Osteocyte (in vitro differentiated cells): ENCODE results near the gene POLA1. TPM values are rescaled to one million over a fixed set of nuclear protein-coding genes. Genes with fewer than 3 reads are reported as not detected.
A peak's percentile ranks its signal among the peaks of the same experiment; 100 is the strongest.

Experiments
- DNase-seq: peaks from one replicate; pipeline ENCODE4 v3.0.0; 2021; ENCODE audit warnings: mixed read lengths; ENCODE audit not compliant: unreplicated experiment; ENCODE audit errors: extremely low spot score
- H3K27ac Mint-ChIP-seq: one replicate; pipeline ENCODE4 v1.8.0; 2021; ENCODE audit warnings: mild to moderate bottlenecking, mixed read lengths; ENCODE audit not compliant: unreplicated experiment
- H3K27me3 Mint-ChIP-seq: one replicate; pipeline ENCODE4 v1.8.0; 2021; ENCODE audit warnings: mixed read lengths; ENCODE audit not compliant: unreplicated experiment
- H3K36me3 Mint-ChIP-seq: one replicate; pipeline ENCODE4 v1.8.0; 2021; ENCODE audit warnings: mixed read lengths; ENCODE audit not compliant: unreplicated experiment
- H3K4me1 Mint-ChIP-seq: one replicate; pipeline ENCODE4 v1.8.0; 2021; ENCODE audit warnings: mixed read lengths; ENCODE audit not compliant: unreplicated experiment
- H3K4me3 Mint-ChIP-seq: one replicate; pipeline ENCODE4 v1.8.0; 2021; ENCODE audit warnings: mild to moderate bottlenecking, moderate library complexity, mixed read lengths; ENCODE audit not compliant: unreplicated experiment
- H3K9me3 Mint-ChIP-seq: one replicate; pipeline ENCODE4 v1.8.0; 2021; ENCODE audit warnings: mixed read lengths; ENCODE audit not compliant: unreplicated experiment
- long read RNA-seq: library from polyadenylated mRNA; unstranded; transcript quantifications from one replicate; pipeline ENCODE4 v2.0.0, GENCODE V29; 2021
- total RNA-seq: library from RNA; stranded (reverse); gene quantifications from 2 replicates; pipeline ENCODE4 v1.2.1, GENCODE V29; 2021
- TF ChIP-seq, protein P1 (sequence below): fragments of 200-600 bp; sonication (generic); IDR thresholded peaks from 2 replicates; pipeline ENCODE4 v1.5.0; 2021; ENCODE audit warnings: antibody characterized with exemption, mild to moderate bottlenecking, moderate library complexity

The POLA1 gene, protein sequence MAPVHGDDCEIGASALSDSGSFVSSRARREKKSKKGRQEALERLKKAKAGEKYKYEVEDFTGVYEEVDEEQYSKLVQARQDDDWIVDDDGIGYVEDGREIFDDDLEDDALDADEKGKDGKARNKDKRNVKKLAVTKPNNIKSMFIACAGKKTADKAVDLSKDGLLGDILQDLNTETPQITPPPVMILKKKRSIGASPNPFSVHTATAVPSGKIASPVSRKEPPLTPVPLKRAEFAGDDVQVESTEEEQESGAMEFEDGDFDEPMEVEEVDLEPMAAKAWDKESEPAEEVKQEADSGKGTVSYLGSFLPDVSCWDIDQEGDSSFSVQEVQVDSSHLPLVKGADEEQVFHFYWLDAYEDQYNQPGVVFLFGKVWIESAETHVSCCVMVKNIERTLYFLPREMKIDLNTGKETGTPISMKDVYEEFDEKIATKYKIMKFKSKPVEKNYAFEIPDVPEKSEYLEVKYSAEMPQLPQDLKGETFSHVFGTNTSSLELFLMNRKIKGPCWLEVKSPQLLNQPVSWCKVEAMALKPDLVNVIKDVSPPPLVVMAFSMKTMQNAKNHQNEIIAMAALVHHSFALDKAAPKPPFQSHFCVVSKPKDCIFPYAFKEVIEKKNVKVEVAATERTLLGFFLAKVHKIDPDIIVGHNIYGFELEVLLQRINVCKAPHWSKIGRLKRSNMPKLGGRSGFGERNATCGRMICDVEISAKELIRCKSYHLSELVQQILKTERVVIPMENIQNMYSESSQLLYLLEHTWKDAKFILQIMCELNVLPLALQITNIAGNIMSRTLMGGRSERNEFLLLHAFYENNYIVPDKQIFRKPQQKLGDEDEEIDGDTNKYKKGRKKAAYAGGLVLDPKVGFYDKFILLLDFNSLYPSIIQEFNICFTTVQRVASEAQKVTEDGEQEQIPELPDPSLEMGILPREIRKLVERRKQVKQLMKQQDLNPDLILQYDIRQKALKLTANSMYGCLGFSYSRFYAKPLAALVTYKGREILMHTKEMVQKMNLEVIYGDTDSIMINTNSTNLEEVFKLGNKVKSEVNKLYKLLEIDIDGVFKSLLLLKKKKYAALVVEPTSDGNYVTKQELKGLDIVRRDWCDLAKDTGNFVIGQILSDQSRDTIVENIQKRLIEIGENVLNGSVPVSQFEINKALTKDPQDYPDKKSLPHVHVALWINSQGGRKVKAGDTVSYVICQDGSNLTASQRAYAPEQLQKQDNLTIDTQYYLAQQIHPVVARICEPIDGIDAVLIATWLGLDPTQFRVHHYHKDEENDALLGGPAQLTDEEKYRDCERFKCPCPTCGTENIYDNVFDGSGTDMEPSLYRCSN (N-terminal part only)
- 17.3 and 17.6 TPM in 2 replicates for total RNA-seq
- long read RNA-seq, full-length matches to known transcripts: 1 of 68 reads
- long read RNA-seq, partial matches to known transcripts: 53 of 68 reads
- long read RNA-seq, other reads (novel, unspliced or antisense): 14 of 68 reads

DNA sequence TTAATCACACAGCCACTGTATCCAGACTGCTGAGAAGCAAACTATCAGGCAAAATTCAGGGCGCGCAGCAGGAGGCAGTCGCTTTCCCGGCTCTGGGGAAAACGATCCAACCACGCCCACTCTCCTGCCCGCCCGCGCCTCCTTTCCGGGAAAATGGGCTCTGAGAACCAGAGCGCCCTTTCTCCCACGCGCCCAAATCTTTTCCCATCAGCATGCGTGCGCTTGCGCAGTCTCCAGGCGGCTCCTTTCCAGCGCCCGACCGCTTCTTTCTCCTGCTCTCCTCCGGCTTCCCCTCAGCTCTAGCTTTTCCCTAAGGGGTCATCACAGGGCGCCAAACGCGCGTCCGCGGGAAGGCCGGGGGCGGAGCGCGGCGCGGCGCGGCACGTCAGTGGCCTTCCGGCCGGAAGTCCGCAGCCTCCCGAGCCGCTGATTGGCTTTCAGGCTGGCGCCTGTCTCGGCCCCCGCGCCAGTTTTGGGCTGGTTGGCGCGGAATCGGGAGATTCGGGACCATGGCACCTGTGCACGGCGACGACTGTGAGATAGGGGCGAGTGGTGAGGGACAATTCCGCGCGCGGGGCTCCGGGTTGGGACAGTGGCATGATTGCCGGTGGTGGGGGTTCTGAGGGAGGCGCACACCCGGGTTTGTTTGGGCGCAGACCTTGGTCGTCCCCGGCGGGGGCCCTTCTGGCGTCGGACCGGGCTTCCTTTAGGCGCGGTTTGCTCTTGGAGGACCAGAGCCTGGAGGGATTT lies at the start of gene POLA1:
Gene POLA1, plus strand, starts transcription at position 466 of the 750 bp plus-strand sequence. Its CDS starts 44 bp downstream, at position 510.
- TF ChIP-seq, protein P1, sequence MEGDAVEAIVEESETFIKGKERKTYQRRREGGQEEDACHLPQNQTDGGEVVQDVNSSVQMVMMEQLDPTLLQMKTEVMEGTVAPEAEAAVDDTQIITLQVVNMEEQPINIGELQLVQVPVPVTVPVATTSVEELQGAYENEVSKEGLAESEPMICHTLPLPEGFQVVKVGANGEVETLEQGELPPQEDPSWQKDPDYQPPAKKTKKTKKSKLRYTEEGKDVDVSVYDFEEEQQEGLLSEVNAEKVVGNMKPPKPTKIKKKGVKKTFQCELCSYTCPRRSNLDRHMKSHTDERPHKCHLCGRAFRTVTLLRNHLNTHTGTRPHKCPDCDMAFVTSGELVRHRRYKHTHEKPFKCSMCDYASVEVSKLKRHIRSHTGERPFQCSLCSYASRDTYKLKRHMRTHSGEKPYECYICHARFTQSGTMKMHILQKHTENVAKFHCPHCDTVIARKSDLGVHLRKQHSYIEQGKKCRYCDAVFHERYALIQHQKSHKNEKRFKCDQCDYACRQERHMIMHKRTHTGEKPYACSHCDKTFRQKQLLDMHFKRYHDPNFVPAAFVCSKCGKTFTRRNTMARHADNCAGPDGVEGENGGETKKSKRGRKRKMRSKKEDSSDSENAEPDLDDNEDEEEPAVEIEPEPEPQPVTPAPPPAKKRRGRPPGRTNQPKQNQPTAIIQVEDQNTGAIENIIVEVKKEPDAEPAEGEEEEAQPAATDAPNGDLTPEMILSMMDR: no peak
- peak; percentile 100 for DNase-seq
- Mint-ChIP-seq H3K4me1 (peaks cover 20% of the 10 kb centered on the region), H3K27me3 (peaks cover 7% of the 10 kb centered on the region), H3K36me3 (no peaks in the 10 kb centered on the region), H3K27ac (peak within 1 kb of the TSS; percentile 97), H3K4me3 (peak within 1 kb of the TSS; percentile 94), H3K9me3 (no peaks in the 10 kb centered on the region)

DNA sequence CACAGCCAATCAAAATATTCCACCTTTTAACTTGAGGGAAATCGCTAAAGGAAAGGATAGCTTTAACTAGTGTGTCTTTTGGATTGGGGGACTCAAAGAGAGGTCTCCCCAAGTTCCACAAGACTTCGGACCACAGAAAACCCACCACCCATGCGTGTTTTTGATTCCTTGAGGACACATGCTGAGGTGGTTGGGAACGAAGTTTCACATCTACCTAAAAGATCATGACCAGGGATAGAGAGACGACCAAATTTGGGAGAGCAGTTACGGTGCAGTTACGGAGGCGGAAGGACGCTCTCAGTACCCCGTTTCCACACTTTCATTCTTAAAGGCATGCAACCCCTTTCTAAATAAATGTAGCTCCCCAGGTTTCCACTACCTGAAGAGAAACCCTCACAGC lies 47.7 kb upstream of the POLA1 start:
- no peak overlapping the region for H3K27ac Mint-ChIP-seq
- TF ChIP-seq, protein P1: no peak
- DNase-seq: no peak
- no peak overlapping the region for H3K4me3 Mint-ChIP-seq
- peaks cover 35% of the 10 kb centered on the region for H3K27me3 Mint-ChIP-seq
- H3K36me3 Mint-ChIP-seq: no peaks in the 10 kb centered on the region
- no peaks in the 10 kb centered on the region for H3K9me3 Mint-ChIP-seq
- peaks cover 20% of the 10 kb centered on the region for H3K4me1 Mint-ChIP-seq

DNA sequence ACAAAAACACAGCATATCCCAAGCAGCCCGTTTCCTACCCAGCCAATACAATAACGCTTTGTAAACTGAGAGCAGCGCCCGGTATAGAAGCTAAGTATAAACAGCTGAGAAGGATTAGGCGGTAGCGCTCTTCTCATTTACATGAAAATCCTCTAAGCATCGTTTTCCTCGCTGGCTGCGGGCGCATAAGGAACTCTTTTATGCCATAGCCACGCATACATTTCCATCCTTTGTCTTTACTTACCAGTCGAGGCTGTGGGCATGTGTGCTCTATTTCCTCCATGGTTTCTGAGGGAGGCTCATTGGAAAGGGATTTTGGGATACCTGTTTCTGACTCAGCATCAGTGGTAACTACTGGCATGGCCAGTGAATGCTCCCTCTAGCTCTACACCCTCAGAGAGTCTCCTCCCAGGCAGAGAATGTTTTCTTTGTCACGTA lies 47.0 kb upstream of the POLA1 start:
- Mint-ChIP-seq H3K9me3 (no peaks in the 10 kb centered on the region), H3K27ac (peak overlapping the region; percentile 76), H3K27me3 (peaks cover 32% of the 10 kb centered on the region), H3K4me1 (peaks cover 20% of the 10 kb centered on the region), H3K4me3 (peak overlapping the region; percentile 70), H3K36me3 (no peaks in the 10 kb centered on the region)
- no peak for DNase-seq
- TF ChIP-seq, protein P1: no peak

DNA sequence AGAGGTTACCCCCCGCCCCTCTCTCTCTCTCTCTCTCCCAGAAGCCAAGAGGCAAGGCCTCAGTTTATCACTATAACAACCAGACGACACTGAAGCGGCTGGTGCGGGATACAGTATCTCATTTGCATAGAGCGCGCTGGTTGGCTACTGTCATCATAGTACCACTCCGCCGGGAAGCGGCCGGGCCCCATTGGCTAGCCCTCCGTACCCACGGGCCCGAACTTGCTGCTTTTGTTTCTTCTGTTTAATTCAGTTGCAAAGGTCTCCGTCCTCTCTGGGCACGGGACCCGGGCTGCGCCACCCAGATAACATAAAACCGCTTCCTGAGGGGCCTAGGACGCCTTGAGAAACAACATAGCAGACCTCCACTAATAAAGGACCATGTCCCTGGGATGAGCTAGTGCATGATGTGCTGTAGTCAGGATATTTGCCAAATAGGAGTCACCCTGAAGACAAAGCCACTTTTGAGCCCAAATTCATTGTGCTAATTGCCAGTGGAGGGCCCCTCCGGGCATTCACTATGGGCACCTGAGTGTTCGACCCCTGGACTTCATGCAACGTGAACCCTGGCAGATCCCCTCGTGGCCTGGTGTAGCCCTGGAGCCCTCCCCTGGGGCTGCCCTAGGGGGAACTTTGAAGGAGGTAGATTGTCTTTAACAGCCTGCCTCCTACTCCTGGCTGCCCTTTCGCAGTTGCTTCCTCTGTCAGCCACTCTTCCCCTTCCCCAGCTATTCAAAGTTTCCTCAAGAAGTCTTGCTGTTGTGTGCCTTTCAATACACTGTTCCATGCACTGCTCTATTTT lies 46.3 kb upstream of the POLA1 start, which contains the start of gene PCYT1B:
Gene PCYT1B, minus strand, starts transcription at position 91 of the 802 bp plus-strand sequence. CDS start 242 bp downstream, outside the sequence.
- Mint-ChIP-seq H3K36me3 (no peaks in the 10 kb centered on the region), H3K27ac (peak within 1 kb of the TSS; percentile 76), H3K27me3 (peaks cover 32% of the 10 kb centered on the region), H3K9me3 (no peaks in the 10 kb centered on the region), H3K4me1 (peaks cover 20% of the 10 kb centered on the region), H3K4me3 (peak within 1 kb of the TSS; percentile 70)
- TF ChIP-seq, protein P1: no peak
- DNase-seq: peak; percentile 87
